ENCODE results near the gene CORIN.
"Not testable (repeated sequence)": the region's sequence is repeated elsewhere in the genome, so short reads cannot be mapped to it uniquely, and the experiment has no call there.

CORIN gene

DNA sequence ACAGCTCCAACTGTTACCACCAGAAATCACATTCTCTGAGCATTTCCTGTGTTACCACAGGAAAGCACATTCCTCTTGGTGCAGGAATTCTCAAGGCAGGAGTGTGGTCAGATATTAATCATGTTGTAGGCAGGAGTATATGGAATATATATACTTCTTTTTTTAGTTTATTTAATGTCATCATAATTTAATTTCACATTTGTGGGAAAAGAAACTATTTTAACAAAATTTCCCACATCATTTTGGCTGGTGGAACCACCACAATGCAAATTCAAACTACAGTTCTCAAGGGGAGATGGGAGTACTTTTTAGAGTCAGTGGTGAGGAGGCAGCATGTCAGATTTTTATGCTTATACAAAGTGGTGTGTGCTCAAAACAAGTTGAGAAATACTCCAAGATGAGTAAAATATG is 213.8 kb downstream of the CORIN start:
- DNase-seq = no peak

DNA sequence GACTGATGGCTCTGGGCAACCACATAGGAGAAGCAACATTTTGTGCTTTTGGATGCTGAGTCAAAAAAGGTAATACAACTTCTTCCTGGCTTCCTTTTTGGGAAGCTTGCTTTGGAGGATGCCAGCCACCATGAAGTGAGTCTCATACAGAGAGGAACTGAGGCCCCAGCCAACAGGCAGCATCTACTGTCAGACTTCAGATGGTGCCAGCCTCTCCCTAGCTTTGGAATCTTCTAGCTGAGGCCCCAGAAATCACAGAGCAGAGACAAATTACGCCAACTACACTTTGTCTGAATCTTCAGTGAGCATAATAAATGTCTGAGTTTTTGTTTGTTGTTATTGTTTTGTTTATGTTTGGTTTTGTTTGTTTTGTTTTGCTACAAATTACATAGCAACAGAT is 216.7 kb downstream of the CORIN start:
- DNase-seq = no peak

DNA sequence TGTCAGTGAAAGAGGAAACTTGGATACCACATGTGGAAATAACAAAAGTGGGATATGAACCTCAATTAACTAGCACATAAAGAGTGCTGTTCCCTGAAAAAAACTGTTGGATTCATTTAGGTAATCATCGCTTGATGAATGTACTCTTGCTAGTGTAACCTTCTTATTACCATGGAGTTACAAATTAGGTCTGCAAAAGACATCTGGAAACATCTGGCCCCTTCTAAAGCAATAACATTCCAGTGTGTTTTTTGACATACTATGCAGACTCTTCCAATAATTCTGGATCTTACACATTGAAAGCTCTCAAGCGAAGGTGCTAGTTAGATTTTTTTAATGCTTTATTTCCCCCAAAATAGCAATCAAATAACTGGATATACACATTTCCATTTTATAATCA is 218.2 kb downstream of the CORIN start:
- DNase-seq = no peak

DNA sequence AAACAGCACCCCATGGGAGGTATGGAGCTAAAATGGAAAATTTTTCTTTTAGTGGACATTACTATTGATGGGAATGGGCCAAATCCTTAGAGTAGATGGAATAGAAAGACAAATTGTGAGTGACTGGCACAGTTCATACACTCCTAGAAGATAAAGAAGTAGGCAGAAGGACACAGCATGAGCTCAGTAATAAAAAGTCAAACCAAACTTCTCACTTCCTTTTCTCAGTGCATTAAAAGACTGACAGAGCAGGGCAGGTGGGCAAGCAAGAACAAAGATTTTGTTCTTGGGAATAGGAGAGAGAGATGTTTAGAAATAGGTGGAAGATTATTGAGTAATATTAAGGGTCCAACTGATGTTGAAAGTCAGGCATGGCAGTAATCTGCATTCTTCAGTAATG is 220.3 kb downstream of the CORIN start:
- DNase-seq = no peak

DNA sequence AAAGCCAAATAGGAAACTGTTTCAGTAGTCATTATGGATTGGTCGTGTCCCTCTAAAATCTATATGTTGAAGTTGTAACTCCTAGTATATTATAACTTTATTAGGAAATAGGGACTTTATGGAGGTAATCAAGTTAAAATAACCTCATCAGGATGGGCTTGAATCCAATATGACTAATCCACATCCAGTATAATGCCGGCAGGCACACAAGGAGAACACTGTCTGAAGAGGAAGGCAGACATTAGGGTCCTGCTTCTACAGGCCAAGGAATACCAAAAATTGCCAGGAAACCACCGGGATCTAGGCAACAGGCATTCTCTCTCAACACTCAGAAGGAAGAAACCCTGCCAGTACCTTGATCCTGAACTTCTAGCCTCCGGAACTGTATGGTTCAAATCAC is 222.5 kb downstream of the CORIN start:
- DNase-seq = no peak

DNA sequence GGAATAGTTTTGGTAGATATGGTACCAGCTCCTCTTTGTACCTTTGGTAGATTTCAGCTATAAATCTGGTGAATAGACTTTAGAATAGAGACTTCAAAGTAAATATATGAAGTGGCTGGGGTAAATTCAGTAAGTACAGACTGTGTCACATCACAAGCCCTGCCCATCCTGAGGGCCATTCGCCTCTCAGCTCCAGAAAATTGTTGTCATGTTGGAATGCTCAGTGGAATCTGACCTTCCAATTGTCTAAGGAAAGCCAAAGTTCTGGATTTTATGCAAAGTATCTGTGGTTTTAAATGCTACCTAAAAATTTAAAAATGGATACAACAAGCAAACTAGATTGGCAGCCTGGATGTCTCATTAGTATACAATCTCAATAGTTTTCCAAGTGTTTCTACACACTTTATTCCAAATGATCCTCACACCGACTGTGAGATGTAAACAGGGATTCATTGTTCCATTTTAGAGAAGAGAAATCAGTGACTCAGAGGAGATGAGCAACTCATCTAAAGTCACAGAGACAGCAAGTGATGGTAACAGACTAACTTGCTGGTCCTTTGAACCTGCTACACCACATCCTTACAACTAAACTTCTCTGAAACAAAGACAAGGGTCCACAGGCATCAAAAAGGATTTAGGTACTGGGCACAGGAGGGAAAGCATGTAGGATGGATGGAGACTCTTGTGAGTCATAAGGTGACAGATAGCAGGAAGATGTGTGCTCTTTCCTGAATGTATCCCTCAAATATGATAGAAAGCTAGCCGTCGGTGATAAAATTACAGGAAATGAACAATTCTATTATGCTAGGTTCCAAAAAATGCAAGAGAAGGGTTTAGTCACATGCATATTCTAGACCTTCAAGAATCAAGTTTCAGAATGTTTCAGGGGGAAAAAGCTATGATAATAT is 225.5 kb downstream of the CORIN start:
- no peak for DNase-seq

DNA sequence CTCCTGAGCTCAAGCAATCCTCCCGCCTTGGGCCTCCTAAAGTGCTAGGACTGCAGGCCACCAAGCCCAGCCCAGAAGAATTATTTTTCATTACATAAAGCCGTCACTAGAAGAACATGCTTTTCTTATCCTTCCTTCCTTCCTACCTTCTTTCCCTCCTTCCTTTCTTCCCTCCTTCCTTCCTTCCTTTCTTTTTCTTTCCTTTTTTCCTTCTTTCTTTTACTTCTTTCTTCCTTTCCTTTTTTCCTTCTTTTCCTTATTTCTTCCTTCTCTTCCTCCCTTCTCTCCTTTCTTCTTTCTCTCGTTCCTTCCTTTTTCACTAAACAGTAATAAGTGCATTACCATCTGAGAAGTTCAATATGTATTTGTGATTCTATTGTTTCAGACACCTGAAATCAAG is 231.4 kb downstream of the CORIN start:
- no peak for DNase-seq

DNA sequence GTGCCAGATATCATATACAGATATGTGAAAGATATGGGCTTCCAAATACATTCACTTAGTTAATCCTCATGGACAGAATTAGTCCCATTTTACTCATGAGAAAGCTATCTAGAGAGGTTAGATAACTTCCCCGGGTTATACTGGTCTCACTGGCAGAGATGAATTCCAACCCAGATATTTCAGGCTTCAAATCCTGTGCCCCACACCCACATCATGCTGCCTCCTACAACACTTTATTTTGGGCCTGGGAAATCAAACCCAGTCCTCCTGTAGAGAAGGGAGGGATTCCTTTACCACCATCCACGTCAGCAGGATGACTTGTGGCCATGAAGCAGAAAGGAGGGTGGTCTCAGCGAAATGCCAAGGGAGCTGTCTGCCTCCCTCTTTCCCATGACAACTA is 239.0 kb downstream of the CORIN start:
- no peak for DNase-seq

DNA sequence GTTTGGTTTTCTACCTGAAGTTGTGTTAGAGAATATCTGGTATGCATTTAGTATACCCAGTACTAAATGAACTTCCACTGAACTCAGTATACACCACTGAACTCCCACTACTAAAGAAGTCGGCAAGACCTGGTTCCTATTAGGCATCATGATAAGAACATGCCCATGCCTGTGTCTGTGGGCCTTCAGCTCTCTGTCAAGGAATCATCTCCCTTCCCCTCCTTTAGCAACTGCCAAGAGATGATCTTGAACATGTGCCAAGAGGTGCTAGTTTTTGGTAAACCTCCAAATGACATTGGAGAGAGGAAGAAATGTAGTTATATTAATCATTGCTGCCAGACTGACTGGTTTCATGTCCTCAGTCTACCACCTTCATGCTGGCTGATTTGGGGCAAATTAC is 239.5 kb downstream of the CORIN start:
- DNase-seq = no peak

DNA sequence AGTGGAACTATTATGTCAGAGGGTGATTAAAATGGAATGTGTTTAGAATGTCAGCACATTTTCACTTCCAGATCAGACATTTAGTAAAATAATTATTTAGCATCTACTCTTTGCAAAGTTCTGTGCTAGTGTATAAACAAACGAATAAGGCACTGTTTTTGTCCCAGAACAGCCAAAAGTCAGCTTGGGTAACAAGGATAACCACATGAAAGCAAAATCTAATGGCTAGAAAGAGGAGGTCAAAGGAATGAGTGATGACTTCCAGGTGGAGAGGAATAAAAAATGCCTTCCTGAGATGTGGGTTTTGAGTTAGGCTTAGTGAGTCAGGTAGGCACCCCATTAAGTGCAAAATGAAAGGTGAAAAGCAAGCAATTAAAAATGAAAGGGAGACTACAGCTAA is 240.2 kb downstream of the CORIN start:
- DNase-seq = no peak

DNA sequence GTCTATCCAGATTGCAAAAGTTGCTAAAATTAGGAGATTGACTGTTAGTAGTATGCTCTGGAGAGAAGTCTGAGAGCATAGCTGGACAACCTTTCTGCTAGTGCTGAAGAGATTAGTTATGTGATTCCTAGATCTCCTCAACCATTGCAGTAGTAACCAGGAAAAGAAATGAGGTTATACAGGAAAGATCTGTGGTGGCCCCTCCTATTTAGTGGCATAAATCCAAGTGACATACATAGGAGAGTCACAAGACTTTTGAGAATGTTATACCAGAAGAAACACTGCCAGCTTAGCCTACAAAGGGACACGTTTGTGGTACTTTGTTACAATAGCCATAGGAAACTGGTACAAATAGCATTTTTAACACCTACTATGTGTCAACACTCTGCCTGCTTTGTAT is 247.5 kb downstream of the CORIN start:
- no peak for DNase-seq

DNA sequence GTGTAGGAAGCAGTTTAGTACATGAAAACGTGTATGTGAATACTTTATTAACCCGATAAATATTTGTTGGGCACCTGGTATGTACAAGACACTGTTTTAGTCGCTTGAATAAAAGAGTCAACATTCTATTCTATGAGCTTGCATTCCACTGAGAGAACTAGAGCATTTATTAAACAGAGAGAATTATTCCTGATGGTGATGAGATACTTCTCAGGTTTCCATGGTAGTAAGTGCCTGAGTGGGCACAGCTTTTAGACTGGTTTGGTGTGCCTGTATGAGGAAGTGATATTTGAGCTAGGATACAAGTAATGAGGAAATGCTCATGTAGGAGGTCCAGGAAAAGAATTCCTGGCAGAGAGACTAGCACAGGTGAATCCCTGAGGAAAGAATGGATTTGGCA is 258.6 kb downstream of the CORIN start:
- DNase-seq = no peak

DNA sequence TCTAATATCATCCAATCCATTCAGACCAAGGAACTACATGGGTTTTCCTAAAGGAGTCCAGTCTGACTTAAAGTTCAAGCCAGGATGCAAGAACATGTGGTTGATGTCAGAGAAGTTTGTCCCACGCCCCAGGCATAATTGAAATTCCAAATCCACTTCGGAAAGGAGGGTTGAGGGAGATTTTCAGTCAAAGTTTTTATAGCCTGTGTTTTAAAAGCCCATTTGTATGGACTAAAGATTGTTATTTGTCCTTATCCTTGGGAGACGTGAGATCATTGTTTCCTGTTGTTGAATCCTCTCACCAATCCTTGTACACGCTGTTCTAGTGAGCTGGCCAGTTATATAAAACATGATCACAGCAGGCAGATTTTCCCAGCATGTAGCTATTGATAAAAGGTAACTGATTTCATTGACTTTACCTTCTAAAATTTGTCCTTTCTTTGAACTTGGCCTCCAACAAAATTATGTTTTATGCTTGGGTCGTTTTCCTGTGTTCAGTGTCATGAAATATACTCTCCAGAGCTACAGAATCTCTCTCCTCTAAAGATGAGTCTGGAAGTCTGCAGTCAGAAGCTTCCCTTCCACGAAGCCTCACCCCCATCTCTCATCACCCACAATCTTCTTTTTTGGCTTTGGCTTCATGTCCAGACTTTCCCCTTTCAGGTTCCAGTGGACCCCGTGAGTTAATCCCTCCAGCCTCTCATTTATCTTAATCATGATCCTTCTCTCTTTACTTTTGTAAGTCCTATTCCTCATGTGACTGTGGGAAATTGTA is 259.9 kb downstream of the CORIN start:
- DNase-seq = no peak

DNA sequence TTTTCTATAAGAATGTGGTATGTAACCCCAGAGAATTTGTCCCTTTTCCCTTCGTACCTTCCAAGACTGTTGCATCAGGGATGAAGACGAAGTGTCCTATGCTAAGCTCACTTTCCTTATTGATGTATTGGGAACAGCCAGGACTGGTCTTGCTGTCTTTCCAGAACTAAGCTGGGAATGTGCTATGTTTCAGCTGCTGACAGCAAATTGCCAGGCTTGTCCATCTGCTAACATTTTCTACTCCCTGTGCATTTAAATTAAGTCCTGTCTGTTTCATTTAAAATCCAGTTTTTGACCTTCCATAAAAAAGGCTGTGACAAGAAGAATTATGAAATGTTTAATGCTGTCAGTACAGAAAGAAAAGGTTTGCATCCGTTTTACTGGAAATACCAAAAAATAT is 264.9 kb downstream of the CORIN start:
- DNase-seq = no peak

DNA sequence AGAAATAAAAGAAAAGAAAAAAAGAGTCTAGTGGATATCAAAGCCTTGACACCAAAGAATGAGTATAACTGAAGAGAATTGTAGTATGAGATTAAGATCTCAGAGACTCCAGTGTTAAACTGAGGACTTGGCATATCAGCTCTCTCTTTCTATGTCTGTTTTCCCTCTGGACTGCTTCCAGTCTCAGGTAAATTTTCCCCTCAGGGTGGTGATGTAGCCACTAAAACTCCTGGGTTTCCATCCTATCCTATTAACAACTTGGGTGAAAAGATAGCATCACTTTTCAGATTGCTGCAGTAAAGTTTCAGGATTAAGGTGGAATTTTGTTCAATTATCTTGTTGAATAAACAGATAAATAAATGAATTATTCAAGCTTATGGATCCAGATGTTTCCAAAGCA is 267.1 kb downstream of the CORIN start:
- DNase-seq = no peak

DNA sequence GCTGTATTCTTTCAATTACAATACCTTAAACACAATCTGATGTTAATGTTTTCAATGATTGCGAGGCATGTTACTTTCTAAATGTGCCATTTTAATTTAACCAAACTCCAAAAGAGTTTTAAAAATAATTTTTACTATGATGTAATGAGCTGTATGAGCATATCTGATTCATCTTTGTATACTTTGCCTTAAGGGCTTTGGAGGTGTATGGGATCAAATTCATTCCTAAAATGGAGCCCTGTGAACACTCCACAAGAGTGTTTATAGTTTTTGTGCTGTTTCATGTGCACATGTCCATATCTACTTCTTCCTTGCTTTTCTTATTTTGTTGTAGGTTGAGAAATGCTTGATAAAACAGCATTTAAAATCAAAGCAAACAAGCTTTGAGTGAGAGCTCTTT is 270.4 kb downstream of the CORIN start:
- no peak for DNase-seq

DNA sequence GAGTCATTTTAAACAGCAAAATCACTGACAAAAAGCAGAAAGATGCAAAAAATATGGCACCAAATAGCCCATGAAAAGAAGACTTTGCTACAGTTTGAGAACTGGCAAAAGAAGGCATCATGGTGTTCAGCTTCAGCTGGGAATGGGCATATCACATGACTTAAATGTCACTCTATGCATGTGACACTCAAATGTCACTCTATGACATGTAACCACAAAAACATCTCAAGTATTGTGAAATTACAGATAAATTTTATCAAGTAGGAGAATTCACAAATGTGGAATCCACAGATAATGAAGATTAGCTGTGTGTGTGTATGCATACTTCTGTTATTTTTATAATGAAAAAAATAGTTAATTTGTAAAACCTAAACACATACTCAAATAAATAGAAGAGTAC is 270.9 kb downstream of the CORIN start:
- no peak for DNase-seq

DNA sequence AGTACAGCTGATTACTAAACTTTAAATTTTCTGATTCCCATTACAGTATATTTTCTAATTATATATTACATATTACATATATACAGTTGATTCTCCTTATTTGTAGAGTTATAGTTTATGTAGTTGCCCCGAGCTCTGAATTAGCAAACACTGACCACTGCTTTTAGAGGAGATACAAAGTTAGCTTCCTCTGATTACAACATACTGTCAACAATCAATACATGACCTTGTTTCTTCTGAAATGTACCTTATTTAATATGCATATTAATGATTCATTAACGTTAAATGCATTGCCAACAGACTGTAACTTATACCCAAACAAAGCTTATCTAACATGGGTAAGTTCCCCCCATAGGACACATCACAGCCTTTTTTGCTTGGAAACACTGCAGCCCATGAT is 271.3 kb downstream of the CORIN start:
- DNase-seq = no peak

DNA sequence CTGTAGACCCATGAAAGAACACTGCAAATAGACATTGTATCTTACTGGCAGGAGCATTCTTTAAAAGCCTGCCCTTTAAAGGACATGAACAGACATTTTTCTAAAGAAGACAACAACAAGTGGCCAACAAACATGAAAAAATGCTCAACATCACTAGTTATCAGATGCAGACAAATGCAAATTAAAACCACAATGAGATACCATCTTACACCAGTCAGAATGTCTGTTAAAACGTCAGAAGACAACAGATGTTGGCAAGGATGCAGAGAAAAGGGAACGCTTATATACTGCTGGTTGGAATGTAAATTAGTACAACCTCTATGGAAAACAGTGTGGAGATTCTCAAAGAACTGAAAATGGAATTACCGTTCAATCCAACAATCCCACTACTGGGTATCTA is 275.6 kb downstream of the CORIN start:
- no peak for DNase-seq

DNA sequence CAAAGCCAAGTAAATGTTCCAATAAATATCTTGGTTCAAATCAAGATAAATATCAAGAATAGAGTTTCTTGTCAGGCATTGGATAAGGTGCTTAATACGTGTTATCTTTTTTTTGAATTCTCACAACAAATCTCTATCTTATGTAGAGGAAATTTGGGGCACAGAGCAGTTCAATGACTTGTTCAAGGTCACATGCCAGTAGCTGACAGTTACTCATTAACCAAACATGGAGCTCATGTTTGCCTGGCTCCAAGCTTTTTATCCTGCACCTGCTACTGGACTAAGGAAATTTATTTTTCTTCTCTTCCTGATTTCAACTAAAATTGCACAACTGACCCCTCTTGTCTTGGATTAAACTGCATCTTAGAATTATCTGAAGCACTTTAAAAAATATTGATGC is 276.5 kb downstream of the CORIN start:
- DNase-seq = no peak

DNA sequence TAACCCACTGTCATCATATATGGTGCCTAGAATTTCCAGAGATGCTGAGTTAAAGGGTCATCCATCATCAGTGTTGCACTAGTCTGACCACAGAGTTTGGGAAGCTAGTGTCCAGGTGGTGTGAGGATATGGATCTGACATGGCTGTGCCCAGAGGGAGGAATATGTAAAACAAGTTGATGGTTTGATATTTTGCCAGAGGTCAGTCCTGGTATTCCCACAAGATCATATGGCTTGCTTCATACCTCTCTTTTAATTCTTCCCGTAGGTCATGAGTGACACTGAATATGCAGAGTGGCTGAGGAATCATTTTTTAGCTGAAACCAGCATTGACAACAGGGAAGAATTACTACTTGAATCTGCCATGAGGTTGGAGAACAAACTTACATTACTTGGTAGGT is 277.2 kb downstream of the CORIN start:
- DNase-seq = no peak

DNA sequence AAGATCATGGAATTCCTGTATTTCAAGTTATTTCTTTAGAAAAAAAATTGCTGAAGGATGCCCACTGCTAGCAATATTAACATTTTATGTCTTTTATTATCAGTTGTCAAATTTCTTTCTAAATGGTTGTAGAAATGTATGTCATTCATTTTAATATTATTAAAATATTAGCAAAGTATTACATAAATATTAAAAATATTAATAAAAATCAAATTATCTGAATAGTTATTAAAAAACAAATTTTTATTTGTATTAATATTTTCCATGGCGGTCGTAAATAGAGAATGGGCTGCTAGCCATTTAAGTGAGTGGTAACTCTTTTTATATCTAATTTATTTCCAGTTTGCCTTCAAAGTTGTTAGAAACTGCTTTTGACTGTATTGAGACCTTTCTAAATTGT is 280.6 kb downstream of the CORIN start:
- no peak for DNase-seq

DNA sequence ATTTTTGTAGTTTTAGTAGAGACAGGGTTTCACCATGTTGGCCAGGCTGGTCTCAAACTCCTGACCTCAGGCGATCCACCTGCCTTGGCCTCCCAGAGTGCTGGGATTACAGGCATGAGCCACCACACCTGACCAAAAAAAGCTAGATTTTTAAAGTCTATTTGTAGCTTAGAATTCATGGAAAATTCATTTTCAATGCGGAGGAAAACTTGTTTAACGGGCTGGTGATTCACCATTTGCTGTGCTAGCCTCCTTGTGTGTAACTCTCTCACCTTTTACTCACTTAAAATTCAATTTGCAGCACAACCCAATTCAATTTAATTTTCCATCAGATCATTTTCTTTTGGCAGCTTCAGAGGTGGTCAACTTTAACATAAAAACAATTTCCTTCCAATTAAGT is 281.9 kb downstream of the CORIN start:
- not testable (repeated sequence) for DNase-seq

DNA sequence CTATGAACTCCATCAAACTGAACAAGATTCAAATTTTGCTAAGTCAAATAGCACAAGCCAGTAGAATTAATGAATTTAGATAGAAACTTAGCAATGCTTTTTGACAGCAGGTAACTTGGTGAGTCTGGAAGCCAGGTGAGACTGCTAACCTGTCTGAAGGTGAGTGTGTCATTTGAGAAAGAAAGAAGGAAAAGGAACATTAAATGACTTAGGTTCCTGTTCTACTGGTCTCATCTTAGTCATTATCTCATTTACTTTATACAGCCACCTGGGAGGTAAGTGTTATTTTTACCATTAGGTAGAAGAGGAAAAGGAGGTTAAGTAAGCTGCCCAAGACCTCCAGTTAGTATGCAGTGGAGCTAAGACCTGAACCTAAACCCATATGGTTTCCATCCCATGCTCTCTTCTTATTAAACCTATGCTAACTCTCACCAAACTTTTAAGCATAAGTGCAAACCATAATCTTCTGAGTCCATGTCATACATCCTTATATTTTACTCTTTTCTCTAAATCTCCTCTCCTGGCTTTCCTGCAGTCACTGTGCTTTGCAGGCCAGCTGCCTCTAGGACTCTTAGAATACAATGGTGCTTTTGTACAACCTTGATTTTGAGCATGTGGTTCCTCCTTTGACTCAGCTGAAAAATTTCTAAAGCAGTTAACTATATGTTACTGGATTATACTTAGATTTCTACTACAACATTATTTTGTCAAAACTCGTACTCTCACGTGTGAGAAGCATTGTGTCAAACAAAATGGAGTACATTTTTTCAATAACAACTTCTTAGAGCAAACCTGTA is 284.3 kb downstream of the CORIN start:
- DNase-seq = no peak
